Embryonic facial prominence (tissue), 1 donor: ENCODE results near the gene ZNF554.
"Not testable (repeated sequence)": the region's sequence is repeated elsewhere in the genome, so short reads cannot be mapped to it uniquely, and the experiment has no call there.

ENCODE experiments used
- DNase-seq: peaks from one replicate; pipeline ENCODE4 v3.0.0-alpha.2; 2016; ENCODE audit errors: extremely low spot score

ZNF554 gene

DNA sequence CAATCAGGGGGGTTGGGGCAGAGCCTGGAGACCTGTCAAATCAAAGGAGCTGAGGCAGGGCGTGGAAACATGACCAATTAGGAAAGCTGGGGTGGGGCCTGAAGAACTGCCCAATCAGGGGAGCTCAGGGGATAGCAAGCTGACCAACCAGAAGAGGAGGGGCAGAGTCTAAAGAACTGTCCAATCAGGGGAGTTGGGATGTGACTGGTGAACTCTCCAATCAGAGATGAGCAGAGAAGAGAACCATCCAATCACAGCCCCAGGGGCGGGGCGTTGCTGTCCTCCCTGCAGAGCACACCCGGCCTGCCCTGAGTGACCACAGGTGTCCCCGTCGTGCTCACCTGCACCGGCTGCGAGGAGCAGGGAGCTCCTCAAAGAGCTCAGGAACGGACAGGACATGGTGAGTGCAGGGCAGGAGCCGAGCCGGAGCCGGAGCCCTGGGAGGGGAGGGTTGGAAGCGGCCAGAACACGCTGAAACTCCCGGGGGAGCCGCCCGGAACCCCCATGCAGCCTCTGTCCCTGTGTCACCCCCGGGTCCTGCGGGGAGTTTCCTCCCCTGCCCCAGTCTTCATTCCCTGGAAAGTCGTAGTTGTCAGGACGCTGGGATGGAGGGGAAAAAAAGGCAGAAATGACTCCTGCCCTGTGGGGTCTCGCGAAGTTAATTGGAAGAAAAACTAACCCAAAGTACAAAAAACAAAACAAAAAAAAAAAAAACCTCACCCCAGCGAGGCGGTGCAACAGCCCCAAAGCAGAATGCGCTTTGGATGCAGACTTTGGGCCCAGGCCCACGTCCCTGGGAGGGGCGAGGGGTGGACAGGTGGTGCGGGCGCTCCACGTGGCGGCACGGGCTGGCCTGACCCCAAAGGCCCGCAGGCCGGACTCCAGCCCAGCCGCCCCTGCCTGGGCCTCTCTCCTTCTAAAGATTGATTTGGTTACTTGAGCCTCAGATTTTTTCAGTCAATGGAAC, 47.6 kb downstream of the ZNF554 start, which contains the start of gene ZNF556:
ZNF556 (plus strand) TSS at position 311 of the 967 bp plus-strand sequence; CDS start at position 398, 87 bp downstream.
- DNase-seq: no peak

GRCh38 chr19:2869618-2870017, 50.0 kb downstream of the ZNF554 start:
- no peak for DNase-seq

GRCh38 chr19:2872175-2872574, 52.5 kb downstream of the ZNF554 start:
- DNase-seq: not testable (repeated sequence)

- DNase-seq: no peak
Observed at GRCh38 chr19:2877398-2878331, 58.0 kb downstream of the ZNF554 start.

DNA sequence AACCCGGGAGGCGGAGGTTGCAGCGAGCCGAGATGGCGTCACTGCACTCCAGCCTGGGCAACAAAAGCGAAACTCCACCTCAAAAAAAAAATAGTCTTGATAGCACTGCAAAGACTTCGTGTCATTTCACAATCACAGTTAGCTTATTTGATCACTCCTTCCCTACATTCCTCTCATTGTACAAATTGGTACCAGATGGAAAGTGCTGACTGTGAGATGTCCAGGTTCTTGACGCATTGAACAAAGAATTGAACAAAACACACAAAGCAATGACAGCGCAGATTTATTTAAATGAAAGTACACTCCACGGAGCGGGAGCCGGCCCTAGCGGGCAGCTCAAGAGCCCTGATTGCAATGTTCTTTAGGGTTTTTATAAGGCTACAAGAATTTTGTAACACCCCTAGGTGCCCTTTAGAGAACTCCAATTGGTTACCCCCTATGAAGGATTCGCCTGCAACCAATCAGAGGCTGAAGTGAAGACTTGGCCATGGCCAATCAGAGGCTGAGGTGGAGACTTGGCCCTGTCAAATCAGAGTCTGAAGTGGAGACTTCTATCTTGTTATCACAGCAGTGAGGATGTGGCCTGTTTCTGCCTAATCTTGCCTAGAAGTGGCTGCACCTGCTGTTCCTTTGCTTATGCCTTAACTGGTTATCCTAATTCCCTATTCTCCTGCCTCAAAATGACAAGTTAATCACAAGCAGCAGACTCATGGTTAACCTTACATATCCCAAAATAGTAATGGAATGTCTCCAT, 64.2 kb downstream of the ZNF554 start:
- DNase-seq: no peak

- DNase-seq: no peak
Observed at GRCh38 chr19:2885736-2886135, 66.1 kb downstream of the ZNF554 start.
